Measurements from ENCODE around the gene ZBTB18. TPM values are rescaled to one million over a fixed set of nuclear protein-coding genes. Genes with fewer than 3 reads are reported as not detected.

The ZBTB18 gene
- total RNA-seq, 1 experiment from 2014 or later = 12.1 TPM

DNA sequence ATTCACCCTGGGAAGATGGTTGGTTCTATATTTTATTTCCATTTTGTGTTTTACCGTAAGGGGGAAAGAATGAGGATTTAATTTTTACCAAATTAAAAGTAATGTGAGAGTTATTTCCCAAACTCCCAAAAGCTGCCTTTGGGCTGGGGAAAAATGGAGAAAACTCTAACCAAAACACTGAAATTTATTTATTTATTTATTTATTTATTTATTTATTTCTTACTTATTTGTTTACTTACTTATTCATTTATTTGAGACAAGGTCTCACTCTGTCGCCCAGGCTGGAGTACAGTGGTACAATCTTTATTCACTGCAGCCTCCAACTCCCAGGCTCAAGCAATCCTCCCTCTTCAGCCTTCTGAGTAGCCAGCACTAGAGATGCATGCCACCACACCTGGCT, 38.0 kb upstream of the ZBTB18 start:
- Histone ChIP-seq H3K9me3 (ENCODE audit: control insufficient read depth, low read depth, low read length) (no peaks in the 10 kb centered on the region), H3K79me2 (ENCODE audit: insufficient read depth, low read length) (no peaks in the 10 kb centered on the region), H3K23ac (ENCODE audit: insufficient read length, low read depth, low read length) (no peak overlapping the region), H3K4me2 (ENCODE audit: insufficient read depth, insufficient read length, low read length) (no peak overlapping the region), H3K9ac (ENCODE audit: extremely low read depth, insufficient read length, low read length) (no peak overlapping the region), H2BK5ac (ENCODE audit: insufficient read length, low read length) (no peak overlapping the region), H3K4ac (ENCODE audit: low read depth, low read length) (no peak overlapping the region), H3K27ac (ENCODE audit: insufficient read length, low read depth, low read length) (no peak overlapping the region), H3K14ac (ENCODE audit: insufficient read depth, low read length) (no peak overlapping the region), H4K8ac (replicated peaks; ENCODE audit: insufficient read length, low read depth, low read length) (no peak overlapping the region), H3K27me3 (ENCODE audit: insufficient read depth, low read length) (no peaks in the 10 kb centered on the region), H3K56ac (ENCODE audit: insufficient read length, low read depth, low read length) (no peak overlapping the region), H2BK20ac (ENCODE audit: low read depth, low read length, poor library complexity, severe bottlenecking) (no peak overlapping the region), H2BK120ac (ENCODE audit: low read depth, low read length, poor library complexity, severe bottlenecking) (no peak overlapping the region), H2BK15ac (ENCODE audit: low read depth, low read length) (no peak overlapping the region), H3K4me1 (ENCODE audit: insufficient read depth, low read length) (no peaks in the 10 kb centered on the region), H4K91ac (ENCODE audit: insufficient read length, low read depth, low read length) (no peak overlapping the region), H4K20me1 (ENCODE audit: control insufficient read depth, insufficient read depth, insufficient read length) (no peaks in the 10 kb centered on the region), H3K79me1 (ENCODE audit: insufficient read depth, low read depth, low read length, poor library complexity, severe bottlenecking) (no peaks in the 10 kb centered on the region), H3T11ph (ENCODE audit: low read length) (no peak overlapping the region), H2AFZ (ENCODE audit: low read length) (no peak overlapping the region), H3K23me2 (ENCODE audit: insufficient read length, low read depth, low read length, poor library complexity, severe bottlenecking) (no peaks in the 10 kb centered on the region), H2BK12ac (ENCODE audit: insufficient read length, low read depth, low read length) (no peak overlapping the region), H3K18ac (ENCODE audit: insufficient read length, low read depth, low read length) (no peak overlapping the region), H4K5ac (ENCODE audit: insufficient read length, low read depth, low read length) (no peak overlapping the region), H2AK5ac (ENCODE audit: insufficient read length, low read length) (no peak overlapping the region)
- TF ChIP-seq, protein P1, sequence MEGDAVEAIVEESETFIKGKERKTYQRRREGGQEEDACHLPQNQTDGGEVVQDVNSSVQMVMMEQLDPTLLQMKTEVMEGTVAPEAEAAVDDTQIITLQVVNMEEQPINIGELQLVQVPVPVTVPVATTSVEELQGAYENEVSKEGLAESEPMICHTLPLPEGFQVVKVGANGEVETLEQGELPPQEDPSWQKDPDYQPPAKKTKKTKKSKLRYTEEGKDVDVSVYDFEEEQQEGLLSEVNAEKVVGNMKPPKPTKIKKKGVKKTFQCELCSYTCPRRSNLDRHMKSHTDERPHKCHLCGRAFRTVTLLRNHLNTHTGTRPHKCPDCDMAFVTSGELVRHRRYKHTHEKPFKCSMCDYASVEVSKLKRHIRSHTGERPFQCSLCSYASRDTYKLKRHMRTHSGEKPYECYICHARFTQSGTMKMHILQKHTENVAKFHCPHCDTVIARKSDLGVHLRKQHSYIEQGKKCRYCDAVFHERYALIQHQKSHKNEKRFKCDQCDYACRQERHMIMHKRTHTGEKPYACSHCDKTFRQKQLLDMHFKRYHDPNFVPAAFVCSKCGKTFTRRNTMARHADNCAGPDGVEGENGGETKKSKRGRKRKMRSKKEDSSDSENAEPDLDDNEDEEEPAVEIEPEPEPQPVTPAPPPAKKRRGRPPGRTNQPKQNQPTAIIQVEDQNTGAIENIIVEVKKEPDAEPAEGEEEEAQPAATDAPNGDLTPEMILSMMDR (conservative IDR thresholded peaks at IDR 0.05) = no peak
- no peak overlapping the region for H3K4me3 Mint-ChIP-seq
- DNase-seq = no peak
- H3K36me3 Mint-ChIP-seq (ENCODE audit: insufficient read depth in 1 of 3, low read depth in 3 of 3) = no peaks in the 10 kb centered on the region
- peaks cover 19 to 20% of the 10 kb centered on the region in 2 experiments for H3K4me1 Mint-ChIP-seq
- no peaks in the 10 kb centered on the region; a peak in 1 of 5 replicates for H3K9me3 Mint-ChIP-seq
- no peak overlapping the region for H3K27ac Mint-ChIP-seq
- WGBS (ENCODE audit: extremely low coverage, insufficient read length, low lambda C conversion rate) = no CpG with 5 or more reads among the region's 2 CpGs
- H3K27me3 Mint-ChIP-seq (ENCODE audit: low read depth) = no peaks in the 10 kb centered on the region; the same call in none of the 2 replicates

Measured in H9 (cell line).